Measurements from ENCODE around the gene LACTB. TPM values are rescaled to one million over a fixed set of nuclear protein-coding genes. Genes with fewer than 3 reads are reported as not detected.

The LACTB gene
- total and polyA plus RNA-seq, 10 of the 15 experiments (the other 5 are each of a cell fraction or from before 2014, with no cell fraction given), result 5.0 to 35.3 (median 16.6) TPM

DNA sequence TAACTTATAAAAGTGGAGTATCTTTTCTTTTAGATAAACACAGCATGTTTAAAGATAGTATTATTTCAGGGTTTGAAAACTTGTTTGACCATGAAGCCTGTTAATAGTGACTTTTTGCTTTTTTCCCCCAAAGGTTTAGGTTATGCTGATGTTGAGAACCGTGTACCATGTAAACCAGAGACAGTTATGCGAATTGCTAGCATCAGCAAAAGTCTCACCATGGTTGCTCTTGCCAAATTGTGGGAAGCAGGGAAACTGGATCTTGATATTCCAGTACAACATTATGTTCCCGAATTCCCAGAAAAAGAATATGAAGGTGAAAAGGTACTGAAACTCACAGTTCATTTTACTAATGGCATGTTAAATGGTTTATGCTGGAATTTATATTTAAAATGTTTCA is 5.1 kb downstream of the LACTB start:
- H3K9ac ChIP-seq (ENCODE audit: control insufficient read depth, insufficient read depth, low read length), result no peak overlapping the region
- no peaks in the 10 kb centered on the region for H3K27me3 ChIP-seq (replicated peaks in 1 of 2; ENCODE audit: control insufficient read depth in 2 of 2, insufficient read depth in 2 of 2, low read length in 1 of 2)
- SMC1A ChIA-PET (ENCODE audit: uncharacterized antibody, unreplicated experiment), result no interaction called here
- RAD21 ChIA-PET (ENCODE audit: unreplicated experiment), result no interaction called here
- TF ChIP-seq BHLHE40 (IDR thresholded peaks at IDR 0.05; ENCODE audit: borderline replicate concordance in 1 of 2, low read depth in 2 of 2, low read length in 1 of 2) (no peak), KDM1A (IDR thresholded peaks at IDR 0.05; ENCODE audit: borderline replicate concordance) (no peak), CEBPB (IDR thresholded peaks at IDR 0.05; ENCODE audit: borderline replicate concordance in 1 of 2, low read depth in 2 of 2, low read length in 2 of 2) (no peak), NFYB (IDR thresholded peaks at IDR 0.05; ENCODE audit: insufficient read depth, low read depth, low read length) (no peak), POLR2AphosphoS2 (IDR thresholded peaks at IDR 0.05; ENCODE audit: low read depth, low read length) (no peak), ASH2L (IDR thresholded peaks at IDR 0.05; ENCODE audit: borderline replicate concordance, low read depth) (no peak), ESRRA (IDR thresholded peaks at IDR 0.05; ENCODE audit: low read length) (no peak), SRF (IDR thresholded peaks at IDR 0.05; ENCODE audit: low read depth in 2 of 2, low read length in 2 of 2) (no peak), RUNX3 (IDR thresholded peaks at IDR 0.05; ENCODE audit: low read length) (no peak), SIN3A (IDR thresholded peaks at IDR 0.05; ENCODE audit: low read depth, low read length) (no peak)
- TF ChIP-seq, protein P1, sequence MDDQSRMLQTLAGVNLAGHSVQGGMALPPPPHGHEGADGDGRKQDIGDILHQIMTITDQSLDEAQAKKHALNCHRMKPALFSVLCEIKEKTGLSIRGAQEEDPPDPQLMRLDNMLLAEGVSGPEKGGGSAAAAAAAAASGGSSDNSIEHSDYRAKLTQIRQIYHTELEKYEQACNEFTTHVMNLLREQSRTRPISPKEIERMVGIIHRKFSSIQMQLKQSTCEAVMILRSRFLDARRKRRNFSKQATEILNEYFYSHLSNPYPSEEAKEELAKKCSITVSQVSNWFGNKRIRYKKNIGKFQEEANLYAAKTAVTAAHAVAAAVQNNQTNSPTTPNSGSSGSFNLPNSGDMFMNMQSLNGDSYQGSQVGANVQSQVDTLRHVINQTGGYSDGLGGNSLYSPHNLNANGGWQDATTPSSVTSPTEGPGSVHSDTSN (IDR thresholded peaks at IDR 0.05; ENCODE audit: insufficient replicate concordance, low read depth, low read length), result no peak
- no peak overlapping the region for H3K4me2 ChIP-seq (ENCODE audit: control insufficient read depth, insufficient read depth)
- H3K9me3 ChIP-seq (replicated peaks; ENCODE audit: control insufficient read depth, insufficient read depth, low read length), result no peaks in the 10 kb centered on the region
- CTCF ChIA-PET, result interaction anchor here (1.1 to 1.5 kb wide), 3 partner anchors 12 to 29 kb away, joined by 3 read pairs; no protein-coding TSS in a partner anchor
- H3K4me1 ChIP-seq (ENCODE audit: control insufficient read depth, insufficient read depth, low read length), result no peaks in the 10 kb centered on the region
- H3K4me3 ChIP-seq, result no peak overlapping the region
- intact Hi-C loops (cut with micrococcal nuclease; ENCODE audit: unreplicated experiment) (no loop called here), in situ Hi-C loops (cut with MboI) (no loop called here)
- DNase-seq (ENCODE audit: low read depth, low spot score), result no peak
- 96% methylated on average over 3 of the region's 3 CpGs for WGBS (ENCODE audit: insufficient coverage, insufficient replicate concordance, low lambda C conversion rate, missing lambda C conversion rate)
- H3K27ac ChIP-seq (ENCODE audit: control insufficient read depth, insufficient read depth), result no peak overlapping the region
- POLR2A ChIA-PET, result no interaction called here
- ATAC-seq, result no peak
- BruUV-seq (replicated peaks), result no TSS peak
- H3K36me3 ChIP-seq (ENCODE audit: control insufficient read depth in 2 of 2, insufficient read depth in 2 of 2, low read length in 1 of 2), result no peaks in the 10 kb centered on the region; a peak in 2 of 4 replicates
- H2AFZ ChIP-seq (ENCODE audit: control insufficient read depth, low read depth, low read length), result no peak overlapping the region
- no peaks in the 10 kb centered on the region for H4K20me1 ChIP-seq (ENCODE audit: control insufficient read depth, insufficient read depth)
- peak; percentile 65 for FAIRE-seq
- peaks cover 6% of the 10 kb centered on the region for H3K79me2 ChIP-seq (ENCODE audit: control insufficient read depth, insufficient read depth, low read length)
